SHP77 treated with DMSO at 0.1 percent for 48 hours (cell line): ENCODE data around the gene SGMS1.
"Not testable (repeated sequence)": the region's sequence is repeated elsewhere in the genome, so short reads cannot be mapped to it uniquely, and the experiment has no call there.

ENCODE experiments used
- DNase-seq: peaks from one replicate; lab custom pipeline; 2025; lab: John Stamatoyannopoulos, UW

The SGMS1 gene

GRCh38 chr10:50536617-50537240, 87.0 kb downstream of the SGMS1 start:
- DNase-seq, result no peak

DNA sequence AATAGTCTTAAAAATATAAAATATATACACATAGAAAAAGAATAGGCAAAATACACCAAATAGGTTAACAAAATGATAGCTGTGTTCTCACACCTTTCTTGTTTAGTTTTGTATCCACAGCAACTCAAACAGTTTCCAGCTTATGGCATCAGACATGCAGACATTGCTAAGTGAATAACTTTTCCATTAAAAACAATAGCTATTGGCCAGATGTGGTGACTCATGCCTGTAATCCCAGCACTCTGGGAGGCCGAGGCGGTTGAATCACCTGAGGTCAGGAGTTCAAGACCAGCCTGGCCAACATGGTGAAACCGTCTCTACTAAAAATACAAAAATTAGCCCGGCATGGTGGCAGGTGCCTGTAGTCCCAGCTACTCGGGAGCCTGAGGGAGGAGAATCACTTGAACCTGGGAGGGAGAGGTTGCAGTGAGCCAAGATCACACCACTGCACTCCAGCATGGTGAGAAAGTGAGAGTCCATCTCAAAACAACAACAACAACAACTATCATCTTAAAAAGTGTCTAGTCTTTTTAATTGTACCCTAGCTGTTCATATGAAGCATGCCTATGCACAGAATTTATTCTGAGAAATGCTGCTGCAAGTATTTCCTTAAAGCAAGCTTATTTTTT, 88.9 kb downstream of the SGMS1 start:
- DNase-seq, result not testable (repeated sequence)

- no peak for DNase-seq
Measured at GRCh38 chr10:50533296-50533695, 90.5 kb downstream of the SGMS1 start.

GRCh38 chr10:50531388-50532077, 92.2 kb downstream of the SGMS1 start:
- no peak for DNase-seq

DNA sequence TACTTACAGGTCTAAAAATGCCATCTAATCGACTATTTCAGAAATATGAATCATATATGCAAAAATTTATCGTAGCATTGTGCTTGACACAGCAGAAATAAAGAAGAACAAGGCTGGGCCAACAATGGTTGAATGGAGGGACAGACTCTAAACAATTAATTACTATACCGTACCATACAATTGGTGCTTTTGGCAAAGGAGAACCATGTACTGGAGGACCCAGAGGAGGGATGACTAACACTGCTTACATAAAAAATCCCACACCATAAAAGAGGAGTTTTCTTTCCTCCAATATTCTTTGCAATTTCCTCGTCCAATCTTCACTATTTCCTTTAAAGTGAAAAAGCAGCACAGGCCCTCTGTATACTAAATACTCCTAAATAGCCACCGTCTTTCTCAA, 94.1 kb downstream of the SGMS1 start:
- DNase-seq, result no peak

- DNase-seq, result no peak
Measured at GRCh38 chr10:50528206-50528605, 95.5 kb downstream of the SGMS1 start.

DNA sequence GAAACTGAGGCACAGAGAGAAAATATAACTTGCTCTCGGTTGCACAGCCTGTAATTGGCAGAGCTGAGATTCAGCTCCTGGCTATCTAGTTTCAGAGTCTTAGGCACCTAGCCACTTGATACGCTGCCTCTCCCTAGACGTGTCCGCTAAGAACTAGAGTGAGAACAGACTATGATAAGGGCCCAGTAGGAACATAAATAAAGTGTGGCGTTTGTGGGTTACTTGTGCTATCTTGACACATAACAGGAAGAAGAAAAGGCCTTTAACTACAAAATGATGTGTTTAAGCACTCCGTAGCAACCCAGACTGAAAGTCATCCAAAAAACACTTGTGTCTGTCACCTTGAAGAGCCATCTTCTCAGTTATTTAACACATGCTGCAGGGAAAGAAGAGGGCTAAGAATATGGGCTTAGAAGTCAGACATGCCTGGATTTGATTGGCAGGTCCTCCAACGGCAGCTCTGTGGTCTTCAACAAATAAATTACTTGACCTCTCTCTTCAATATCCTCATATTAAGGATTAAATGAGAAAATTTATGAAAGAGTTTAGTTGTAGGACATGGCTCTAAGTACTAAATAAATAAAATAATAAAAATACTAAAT, 96.2 kb downstream of the SGMS1 start:
- DNase-seq, result no peak

DNA sequence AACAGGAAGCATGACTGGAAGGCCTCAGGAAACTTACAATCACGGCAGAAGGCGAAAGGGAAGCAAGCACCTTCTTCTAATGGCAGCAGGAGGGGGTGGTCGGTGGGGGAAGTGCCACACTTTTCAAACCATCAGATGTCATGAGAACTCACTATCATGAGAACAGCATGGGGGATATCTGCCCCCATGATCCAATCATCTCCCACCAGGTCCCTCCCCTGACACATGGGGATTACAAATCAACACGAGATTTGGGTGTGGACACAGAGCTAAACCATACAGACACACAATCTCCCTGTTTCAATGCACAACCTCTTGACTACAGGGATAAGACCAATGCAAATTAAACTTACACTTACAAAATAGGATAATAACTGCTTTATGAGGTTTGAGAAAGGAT, 97.6 kb downstream of the SGMS1 start:
- DNase-seq, result no peak

GRCh38 chr10:50523357-50523756, 100.4 kb downstream of the SGMS1 start:
- no peak for DNase-seq

DNA sequence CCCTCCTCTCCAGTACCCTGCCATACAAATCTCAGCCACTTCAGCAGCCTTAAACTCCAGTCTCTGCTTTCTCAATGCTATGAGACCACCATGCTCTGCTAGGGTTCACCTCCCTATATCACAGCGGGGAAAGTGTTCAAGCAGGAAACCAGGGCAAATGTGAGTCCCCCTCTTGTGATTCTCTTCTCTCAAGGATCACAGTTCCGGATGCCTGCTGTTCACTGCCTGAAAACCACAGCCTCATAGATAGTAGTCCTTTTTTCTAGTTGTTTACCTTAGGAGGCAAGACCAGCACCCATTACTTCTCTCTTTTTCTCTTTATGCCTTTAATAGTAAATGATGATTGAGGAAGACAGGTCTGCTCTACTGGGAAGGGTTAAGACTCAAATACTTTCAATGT, 100.8 kb downstream of the SGMS1 start:
- no peak for DNase-seq

GRCh38 chr10:50520115-50520514, 103.6 kb downstream of the SGMS1 start:
- no peak for DNase-seq

DNA sequence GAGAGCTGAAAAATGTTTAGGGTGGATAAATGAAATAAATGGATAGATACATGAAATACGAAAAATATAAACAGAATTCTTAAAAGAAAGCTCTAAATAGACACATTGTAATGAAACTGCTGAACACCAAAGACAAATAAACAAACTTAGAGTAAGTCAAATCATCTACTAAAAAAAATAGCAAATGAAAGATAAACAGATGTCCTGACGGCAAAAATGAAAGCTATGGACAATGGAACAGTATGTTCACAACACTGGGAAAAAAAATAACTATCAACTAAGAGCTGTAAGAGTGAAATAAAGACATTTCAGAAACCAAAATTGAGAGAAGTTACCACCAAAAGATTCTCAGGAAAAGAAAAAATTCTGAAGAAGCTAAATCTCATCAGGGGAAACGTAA, 106.1 kb downstream of the SGMS1 start:
- DNase-seq, result no peak

DNA sequence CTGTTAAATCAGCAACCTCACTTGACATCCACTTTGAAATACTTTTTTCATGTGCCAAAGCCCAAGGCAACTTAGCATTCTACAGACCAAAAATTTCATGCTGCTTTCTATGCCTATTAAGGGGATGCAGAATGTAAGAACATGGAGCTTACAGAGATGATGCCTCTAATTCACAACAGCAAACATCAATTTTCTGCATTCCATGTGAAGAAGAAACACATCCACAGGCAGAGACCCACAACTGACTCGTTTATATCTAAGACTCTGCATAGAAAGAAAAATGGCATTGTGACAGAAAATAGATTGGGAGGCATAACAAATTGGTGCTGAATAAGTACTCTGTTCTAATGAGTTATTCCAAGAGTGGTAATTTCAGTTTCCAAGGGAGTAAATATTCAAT, 107.6 kb downstream of the SGMS1 start:
- no peak for DNase-seq

DNA sequence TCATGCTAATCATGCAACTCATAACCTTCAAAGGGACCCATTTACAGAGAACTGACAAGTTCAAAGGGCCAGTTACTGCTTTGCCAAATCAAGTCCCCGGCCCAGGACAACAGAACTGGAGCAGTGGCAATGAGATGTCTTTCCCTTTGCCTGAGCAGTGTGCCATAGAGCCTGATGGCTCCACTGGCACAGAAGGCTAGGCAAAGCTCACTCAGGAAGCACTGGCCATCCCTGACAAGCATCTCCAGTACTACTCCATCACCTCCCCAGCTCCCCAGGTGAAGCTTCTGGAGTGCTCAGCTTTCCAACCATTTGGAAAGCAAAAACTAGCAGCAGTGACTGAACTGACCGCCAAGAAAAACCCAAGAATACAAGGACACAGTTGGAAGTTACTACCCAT, 108.3 kb downstream of the SGMS1 start:
- no peak for DNase-seq

DNA sequence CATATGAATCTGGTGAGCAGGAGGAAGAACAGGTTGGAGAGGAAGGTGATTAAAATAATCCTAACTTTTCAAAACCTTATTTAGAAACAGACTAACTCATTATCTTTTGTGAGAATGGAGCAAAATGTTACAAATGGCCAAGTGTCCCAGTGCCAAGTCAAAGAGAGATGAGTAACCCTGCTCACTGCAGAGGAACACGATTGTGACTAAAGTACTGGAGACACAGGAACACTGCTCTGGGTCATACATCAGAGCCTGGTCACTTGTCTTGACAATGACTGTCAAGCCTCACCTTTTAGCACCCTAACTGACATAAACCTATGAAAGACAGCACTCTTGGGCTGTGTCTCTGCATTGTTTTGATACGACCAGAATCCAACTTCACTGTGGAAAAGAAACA, 108.8 kb downstream of the SGMS1 start:
- no peak for DNase-seq

DNA sequence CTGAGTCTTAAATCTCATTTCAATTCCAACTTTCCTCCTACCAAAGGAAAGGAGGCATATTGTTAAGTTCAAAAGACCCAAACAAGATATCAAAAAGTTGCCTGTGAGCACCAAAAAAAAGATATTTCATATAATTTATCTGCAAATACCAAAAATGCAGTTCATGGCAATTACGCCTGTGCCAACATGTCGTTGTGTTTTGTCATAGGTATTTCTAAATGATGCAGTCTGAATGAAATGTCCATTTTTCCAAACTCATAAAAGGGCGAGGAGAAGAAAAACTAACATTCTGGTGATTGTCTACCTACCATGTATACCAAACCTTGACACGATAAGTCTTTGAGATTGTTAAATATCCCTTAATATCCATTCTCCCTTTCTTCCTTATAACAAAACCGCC, 109.8 kb downstream of the SGMS1 start:
- DNase-seq, result no peak

GRCh38 chr10:50512743-50513416, 110.9 kb downstream of the SGMS1 start:
- DNase-seq, result no peak

DNA sequence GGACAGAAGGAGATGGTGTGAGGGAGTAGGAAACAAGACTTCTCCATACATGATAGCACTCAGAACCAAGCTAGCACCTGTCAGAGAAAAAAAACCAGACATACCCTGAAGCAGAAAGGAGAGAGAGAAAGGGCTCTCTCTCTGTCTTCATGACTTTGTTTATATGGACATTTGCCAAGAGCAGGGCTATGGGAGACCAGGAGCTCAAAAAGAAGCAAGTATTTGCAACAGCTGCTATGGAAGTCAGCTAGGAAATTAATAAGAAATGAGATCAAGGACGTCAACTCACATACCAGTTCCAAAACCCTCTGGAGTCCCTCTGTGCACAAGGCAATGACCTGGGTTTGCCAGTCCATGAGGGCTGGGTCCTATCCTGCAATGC, 111.6 kb downstream of the SGMS1 start:
- no peak for DNase-seq

DNA sequence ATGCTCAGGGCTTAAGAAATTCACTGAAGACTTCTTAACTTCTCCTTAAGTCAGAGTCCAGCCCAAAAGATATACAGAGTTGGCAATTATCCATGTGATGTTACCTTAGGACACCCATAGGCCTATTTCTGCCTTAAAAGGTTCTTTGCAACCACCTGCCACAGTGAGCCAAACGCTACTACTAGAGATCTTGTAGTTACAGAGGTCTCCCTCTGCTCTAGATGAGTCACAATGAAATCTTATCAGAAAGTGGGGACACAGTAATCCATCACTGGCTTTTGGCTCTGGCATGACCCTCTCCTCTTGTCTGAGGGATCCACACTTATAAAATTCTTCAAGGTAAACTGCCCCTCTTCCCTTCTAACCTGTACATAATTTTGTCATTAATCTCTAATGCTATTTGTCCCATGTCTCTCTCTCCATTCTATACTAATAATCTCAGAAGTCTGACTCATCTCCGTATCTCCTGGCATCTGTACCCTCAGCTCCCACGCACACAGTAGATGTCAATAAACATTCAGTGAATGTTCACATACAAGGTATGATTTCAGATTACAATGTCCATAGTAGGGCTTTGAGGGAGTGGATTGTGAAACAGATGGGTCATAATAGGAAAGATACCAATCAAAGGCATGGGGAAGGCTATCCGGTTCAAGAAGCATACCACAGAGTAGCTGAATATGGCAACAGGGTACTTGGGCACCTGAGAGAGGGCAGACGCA, 112.1 kb downstream of the SGMS1 start:
- no peak for DNase-seq

- DNase-seq, result no peak
Measured at GRCh38 chr10:50510517-50511473, 113.0 kb downstream of the SGMS1 start.
